ENCODE results near the gene ANAPC15. TPM values are rescaled to one million over a fixed set of nuclear protein-coding genes. Genes with fewer than 3 reads are reported as not detected.

Gene ANAPC15
- total RNA-seq, 2 donors from 2014 or later: 51.2 to 54.9 TPM

GRCh38 chr11:72132646-72133045, 20.2 kb upstream of the ANAPC15 start:
- Histone ChIP-seq H3K9ac (ENCODE audit: extremely low read depth, low read length, poor library complexity, severe bottlenecking) (no peak overlapping the region), H3K27me3 (ENCODE audit: control insufficient read depth, insufficient read depth, low read length, poor library complexity, severe bottlenecking) (peaks cover 31% of the 10 kb centered on the region), H3K27ac (ENCODE audit: low read depth, low read length) (no peak overlapping the region), H3K36me3 (ENCODE audit: control insufficient read depth, insufficient read depth, low read length) (no peaks in the 10 kb centered on the region), H3K9me3 (ENCODE audit: control insufficient read depth, low read length) (peaks cover 27% of the 10 kb centered on the region), H3K4me3 (ENCODE audit: low read length) (no peak overlapping the region), H3K4me1 (ENCODE audit: control insufficient read depth, insufficient read depth, low read length) (no peaks in the 10 kb centered on the region)
- H3K4me3 Mint-ChIP-seq: no peak overlapping the region
- H3K27me3 Mint-ChIP-seq (ENCODE audit: insufficient read depth): peaks cover 51% of the 10 kb centered on the region
- peaks cover 25% of the 10 kb centered on the region for H3K9me3 Mint-ChIP-seq
- H3K36me3 Mint-ChIP-seq (ENCODE audit: low read depth): peaks cover 3% of the 10 kb centered on the region
- TF ChIP-seq, protein P1, sequence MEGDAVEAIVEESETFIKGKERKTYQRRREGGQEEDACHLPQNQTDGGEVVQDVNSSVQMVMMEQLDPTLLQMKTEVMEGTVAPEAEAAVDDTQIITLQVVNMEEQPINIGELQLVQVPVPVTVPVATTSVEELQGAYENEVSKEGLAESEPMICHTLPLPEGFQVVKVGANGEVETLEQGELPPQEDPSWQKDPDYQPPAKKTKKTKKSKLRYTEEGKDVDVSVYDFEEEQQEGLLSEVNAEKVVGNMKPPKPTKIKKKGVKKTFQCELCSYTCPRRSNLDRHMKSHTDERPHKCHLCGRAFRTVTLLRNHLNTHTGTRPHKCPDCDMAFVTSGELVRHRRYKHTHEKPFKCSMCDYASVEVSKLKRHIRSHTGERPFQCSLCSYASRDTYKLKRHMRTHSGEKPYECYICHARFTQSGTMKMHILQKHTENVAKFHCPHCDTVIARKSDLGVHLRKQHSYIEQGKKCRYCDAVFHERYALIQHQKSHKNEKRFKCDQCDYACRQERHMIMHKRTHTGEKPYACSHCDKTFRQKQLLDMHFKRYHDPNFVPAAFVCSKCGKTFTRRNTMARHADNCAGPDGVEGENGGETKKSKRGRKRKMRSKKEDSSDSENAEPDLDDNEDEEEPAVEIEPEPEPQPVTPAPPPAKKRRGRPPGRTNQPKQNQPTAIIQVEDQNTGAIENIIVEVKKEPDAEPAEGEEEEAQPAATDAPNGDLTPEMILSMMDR (conservative IDR thresholded peaks at IDR 0.05): no peak
- no peak for DNase-seq
- no peaks in the 10 kb centered on the region for H3K4me1 Mint-ChIP-seq
- 100% methylated on average over 2 of the region's 2 CpGs; no CpG with 5 or more reads in 1 of the 2 experiments for WGBS, 2 experiments (ENCODE audit: insufficient coverage in 1 of 2, insufficient read length in 1 of 2)
- no peak overlapping the region for H3K27ac Mint-ChIP-seq

- Histone ChIP-seq H3K27ac (ENCODE audit: low read depth, low read length) (no peak overlapping the region), H3K4me1 (ENCODE audit: control insufficient read depth, insufficient read depth, low read length) (no peaks in the 10 kb centered on the region), H3K36me3 (ENCODE audit: control insufficient read depth, insufficient read depth, low read length) (no peaks in the 10 kb centered on the region), H3K4me3 (ENCODE audit: low read length) (no peak overlapping the region), H3K9ac (ENCODE audit: extremely low read depth, low read length, poor library complexity, severe bottlenecking) (no peak overlapping the region), H3K9me3 (ENCODE audit: control insufficient read depth, low read length) (peaks cover 56% of the 10 kb centered on the region), H3K27me3 (ENCODE audit: control insufficient read depth, insufficient read depth, low read length, poor library complexity, severe bottlenecking) (peaks cover 39% of the 10 kb centered on the region)
- no peak for DNase-seq
- H3K4me3 Mint-ChIP-seq: no peak overlapping the region
- peaks cover 41% of the 10 kb centered on the region for H3K9me3 Mint-ChIP-seq
- TF ChIP-seq, protein P1 (conservative IDR thresholded peaks at IDR 0.05): no peak
- 87 to 93% methylated on average over 3 of the region's 3 CpGs for WGBS, 2 experiments (ENCODE audit: insufficient coverage in 1 of 2, insufficient read length in 1 of 2)
- no peak overlapping the region for H3K27ac Mint-ChIP-seq
- H3K36me3 Mint-ChIP-seq (ENCODE audit: low read depth): peaks cover 3% of the 10 kb centered on the region
- H3K27me3 Mint-ChIP-seq (ENCODE audit: insufficient read depth): peaks cover 57% of the 10 kb centered on the region
- H3K4me1 Mint-ChIP-seq: no peaks in the 10 kb centered on the region
These were observed 16.9 kb upstream of the ANAPC15 start for GRCh38 chr11:72129381-72129780.

DNA sequence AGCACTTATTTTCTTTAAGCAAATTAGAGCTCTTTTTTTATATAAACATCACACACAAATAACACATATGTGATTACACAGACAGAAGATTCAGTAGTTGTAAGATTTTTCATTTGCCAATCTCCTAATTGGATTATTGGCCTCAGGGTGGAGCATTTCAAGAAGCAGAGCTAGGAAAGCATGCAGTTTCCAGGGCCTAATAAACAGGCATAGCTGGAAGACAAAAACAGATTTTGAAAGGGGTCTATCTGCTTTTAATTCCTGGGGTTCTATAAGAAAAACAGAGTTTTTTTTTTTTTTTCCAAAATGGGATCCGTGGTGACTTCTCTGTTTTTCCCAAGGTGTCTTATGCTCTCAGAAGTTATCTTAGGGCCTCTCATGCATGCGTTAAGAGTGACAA, 15.4 kb upstream of the ANAPC15 start:
- TF ChIP-seq, protein P1 (conservative IDR thresholded peaks at IDR 0.05): no peak
- 56 to 63% methylated on average over 2 of the region's 2 CpGs for WGBS, 2 experiments (ENCODE audit: insufficient coverage in 1 of 2, insufficient read length in 1 of 2)

More for the DNA sequence above, 15.4 kb upstream of the ANAPC15 start:
- Histone ChIP-seq H3K4me3 (ENCODE audit: low read length) (no peak overlapping the region), H3K4me1 (ENCODE audit: control insufficient read depth, insufficient read depth, low read length) (no peaks in the 10 kb centered on the region), H3K27me3 (ENCODE audit: control insufficient read depth, insufficient read depth, low read length, poor library complexity, severe bottlenecking) (peaks cover 28% of the 10 kb centered on the region), H3K9ac (ENCODE audit: extremely low read depth, low read length, poor library complexity, severe bottlenecking) (no peak overlapping the region), H3K9me3 (ENCODE audit: control insufficient read depth, low read length) (peaks cover 59% of the 10 kb centered on the region), H3K27ac (ENCODE audit: low read depth, low read length) (no peak overlapping the region), H3K36me3 (ENCODE audit: control insufficient read depth, insufficient read depth, low read length) (no peaks in the 10 kb centered on the region)
- Mint-ChIP-seq H3K27ac (no peak overlapping the region), H3K36me3 (ENCODE audit: low read depth) (peaks cover 3% of the 10 kb centered on the region), H3K4me3 (no peak overlapping the region), H3K9me3 (peaks cover 43% of the 10 kb centered on the region), H3K4me1 (no peaks in the 10 kb centered on the region), H3K27me3 (ENCODE audit: insufficient read depth) (peaks cover 52% of the 10 kb centered on the region)
- DNase-seq: no peak
